ENCODE results near the gene KDM4B.

Gene KDM4B

GRCh38 chr19:5066768-5067167 lies 97.9 kb downstream of the KDM4B start:
- H3K36me3 ChIP-seq (ENCODE audit: control insufficient read depth in 1 of 2, insufficient read depth in 2 of 2, low read length in 2 of 2): peaks cover 8 to 24% of the 10 kb centered on the region in 2 donors
- no peak overlapping the region for H3K4me3 ChIP-seq (ENCODE audit: low read depth in 1 of 2, low read length in 2 of 2)
- no peaks in the 10 kb centered on the region for H3K27me3 ChIP-seq (ENCODE audit: control insufficient read depth in 1 of 2, insufficient read depth in 2 of 2, low read length in 2 of 2)
- no peak overlapping the region for H3K9ac ChIP-seq (ENCODE audit: low read depth in 1 of 2, low read length in 2 of 2)
- H3K27ac ChIP-seq (ENCODE audit: low read depth, low read length): no peak overlapping the region
- H3K4me1 ChIP-seq (ENCODE audit: control insufficient read depth in 1 of 2, insufficient read depth in 2 of 2, low read length in 2 of 2): peaks cover 8 to 9% of the 10 kb centered on the region in 2 donors
- H3K9me3 ChIP-seq (ENCODE audit: control insufficient read depth in 1 of 2, low read length in 2 of 2): peaks cover 6 to 9% of the 10 kb centered on the region in 2 donors

GRCh38 chr19:5067678-5068077 lies 98.8 kb downstream of the KDM4B start:
- peaks cover 7 to 22% of the 10 kb centered on the region in 2 donors for H3K36me3 ChIP-seq (ENCODE audit: control insufficient read depth in 1 of 2, insufficient read depth in 2 of 2, low read length in 2 of 2)
- peaks cover 8 to 9% of the 10 kb centered on the region in 2 donors for H3K4me1 ChIP-seq (ENCODE audit: control insufficient read depth in 1 of 2, insufficient read depth in 2 of 2, low read length in 2 of 2)
- no peak overlapping the region for H3K4me3 ChIP-seq (ENCODE audit: low read depth in 1 of 2, low read length in 2 of 2)
- no peaks in the 10 kb centered on the region for H3K27me3 ChIP-seq (ENCODE audit: control insufficient read depth in 1 of 2, insufficient read depth in 2 of 2, low read length in 2 of 2)
- no peak overlapping the region for H3K9ac ChIP-seq (ENCODE audit: low read depth in 1 of 2, low read length in 2 of 2)
- H3K27ac ChIP-seq (ENCODE audit: low read depth, low read length): no peak overlapping the region
- peaks cover 0 to 5% of the 10 kb centered on the region in 2 donors for H3K9me3 ChIP-seq (ENCODE audit: control insufficient read depth in 1 of 2, low read length in 2 of 2)

- Histone ChIP-seq H3K27ac (ENCODE audit: low read depth, low read length) (no peak overlapping the region), H3K9me3 (ENCODE audit: control insufficient read depth in 1 of 2, low read length in 2 of 2) (no peaks in the 10 kb centered on the region), H3K4me1 (ENCODE audit: control insufficient read depth in 1 of 2, insufficient read depth in 2 of 2, low read length in 2 of 2) (peaks cover 8 to 9% of the 10 kb centered on the region in 2 donors), H3K4me3 (ENCODE audit: low read depth in 1 of 2, low read length in 2 of 2) (no peak overlapping the region), H3K36me3 (ENCODE audit: control insufficient read depth in 1 of 2, insufficient read depth in 2 of 2, low read length in 2 of 2) (peaks cover 4 to 25% of the 10 kb centered on the region in 2 donors), H3K27me3 (ENCODE audit: control insufficient read depth in 1 of 2, insufficient read depth in 2 of 2, low read length in 2 of 2) (no peaks in the 10 kb centered on the region), H3K9ac (ENCODE audit: low read depth in 1 of 2, low read length in 2 of 2) (no peak overlapping the region)
These were observed 99.5 kb downstream of the KDM4B start for GRCh38 chr19:5068233-5069072.

GRCh38 chr19:5070331-5070730 lies 101.4 kb downstream of the KDM4B start:
- Histone ChIP-seq H3K4me3 (ENCODE audit: low read depth in 1 of 2, low read length in 2 of 2) (no peak overlapping the region), H3K4me1 (ENCODE audit: control insufficient read depth in 1 of 2, insufficient read depth in 2 of 2, low read length in 2 of 2) (peaks cover 8 to 9% of the 10 kb centered on the region in 2 donors), H3K27ac (ENCODE audit: low read depth, low read length) (no peak overlapping the region), H3K27me3 (ENCODE audit: control insufficient read depth in 1 of 2, insufficient read depth in 2 of 2, low read length in 2 of 2) (no peaks in the 10 kb centered on the region), H3K36me3 (ENCODE audit: control insufficient read depth in 1 of 2, insufficient read depth in 2 of 2, low read length in 2 of 2) (peaks cover 4 to 21% of the 10 kb centered on the region in 2 donors), H3K9me3 (ENCODE audit: control insufficient read depth in 1 of 2, low read length in 2 of 2) (no peaks in the 10 kb centered on the region), H3K9ac (ENCODE audit: low read depth in 1 of 2, low read length in 2 of 2) (no peak overlapping the region)

- H3K4me3 ChIP-seq (ENCODE audit: low read depth in 1 of 2, low read length in 2 of 2): no peak overlapping the region
- H3K27me3 ChIP-seq (ENCODE audit: control insufficient read depth in 1 of 2, insufficient read depth in 2 of 2, low read length in 2 of 2): no peaks in the 10 kb centered on the region
- H3K36me3 ChIP-seq (ENCODE audit: control insufficient read depth in 1 of 2, insufficient read depth in 2 of 2, low read length in 2 of 2): peaks cover 4 to 19% of the 10 kb centered on the region in 2 donors
- H3K9ac ChIP-seq (ENCODE audit: low read depth in 1 of 2, low read length in 2 of 2): no peak overlapping the region
- H3K4me1 ChIP-seq (ENCODE audit: control insufficient read depth in 1 of 2, insufficient read depth in 2 of 2, low read length in 2 of 2): peaks cover 8 to 9% of the 10 kb centered on the region in 2 donors
- H3K9me3 ChIP-seq (ENCODE audit: control insufficient read depth in 1 of 2, low read length in 2 of 2): no peaks in the 10 kb centered on the region
- H3K27ac ChIP-seq (ENCODE audit: low read depth, low read length): no peak overlapping the region
These were observed 102.0 kb downstream of the KDM4B start for GRCh38 chr19:5070930-5071329.

GRCh38 chr19:5071579-5071978 lies 102.7 kb downstream of the KDM4B start:
- no peaks in the 10 kb centered on the region for H3K27me3 ChIP-seq (ENCODE audit: control insufficient read depth in 1 of 2, insufficient read depth in 2 of 2, low read length in 2 of 2)
- H3K27ac ChIP-seq (ENCODE audit: low read depth, low read length): no peak overlapping the region
- no peak overlapping the region for H3K4me3 ChIP-seq (ENCODE audit: low read depth in 1 of 2, low read length in 2 of 2)
- peaks cover 4 to 18% of the 10 kb centered on the region in 2 donors for H3K36me3 ChIP-seq (ENCODE audit: control insufficient read depth in 1 of 2, insufficient read depth in 2 of 2, low read length in 2 of 2)
- H3K9me3 ChIP-seq (ENCODE audit: control insufficient read depth in 1 of 2, low read length in 2 of 2): no peaks in the 10 kb centered on the region
- no peak overlapping the region for H3K9ac ChIP-seq (ENCODE audit: low read depth in 1 of 2, low read length in 2 of 2)
- H3K4me1 ChIP-seq (ENCODE audit: control insufficient read depth in 1 of 2, insufficient read depth in 2 of 2, low read length in 2 of 2): peaks cover 8 to 9% of the 10 kb centered on the region in 2 donors

- Histone ChIP-seq H3K9ac (ENCODE audit: low read depth in 1 of 2, low read length in 2 of 2) (no peak overlapping the region), H3K4me1 (ENCODE audit: control insufficient read depth in 1 of 2, insufficient read depth in 2 of 2, low read length in 2 of 2) (peaks cover 8 to 9% of the 10 kb centered on the region in 2 donors), H3K36me3 (ENCODE audit: control insufficient read depth in 1 of 2, insufficient read depth in 2 of 2, low read length in 2 of 2) (peaks cover 4 to 18% of the 10 kb centered on the region in 2 donors), H3K4me3 (ENCODE audit: low read depth in 1 of 2, low read length in 2 of 2) (no peak overlapping the region), H3K27me3 (ENCODE audit: control insufficient read depth in 1 of 2, insufficient read depth in 2 of 2, low read length in 2 of 2) (no peaks in the 10 kb centered on the region), H3K27ac (ENCODE audit: low read depth, low read length) (no peak overlapping the region), H3K9me3 (ENCODE audit: control insufficient read depth in 1 of 2, low read length in 2 of 2) (no peaks in the 10 kb centered on the region)
These were observed 103.2 kb downstream of the KDM4B start for GRCh38 chr19:5072115-5072514.

- Histone ChIP-seq H3K36me3 (ENCODE audit: control insufficient read depth in 1 of 2, insufficient read depth in 2 of 2, low read length in 2 of 2) (peaks cover 10 to 27% of the 10 kb centered on the region in 2 donors), H3K9ac (ENCODE audit: low read depth in 1 of 2, low read length in 2 of 2) (no peak overlapping the region), H3K4me3 (ENCODE audit: low read depth in 1 of 2, low read length in 2 of 2) (no peak overlapping the region), H3K27me3 (ENCODE audit: control insufficient read depth in 1 of 2, insufficient read depth in 2 of 2, low read length in 2 of 2) (no peaks in the 10 kb centered on the region), H3K27ac (ENCODE audit: low read depth, low read length) (no peak overlapping the region), H3K4me1 (ENCODE audit: control insufficient read depth in 1 of 2, insufficient read depth in 2 of 2, low read length in 2 of 2) (peaks cover under 1 to 4% of the 10 kb centered on the region in 2 donors), H3K9me3 (ENCODE audit: control insufficient read depth in 1 of 2, low read length in 2 of 2) (no peaks in the 10 kb centered on the region)
These were observed 104.4 kb downstream of the KDM4B start for GRCh38 chr19:5073153-5073844.

- peaks cover 11 to 36% of the 10 kb centered on the region in 2 donors for H3K36me3 ChIP-seq (ENCODE audit: control insufficient read depth in 1 of 2, insufficient read depth in 2 of 2, low read length in 2 of 2)
- H3K4me1 ChIP-seq (ENCODE audit: control insufficient read depth in 1 of 2, insufficient read depth in 2 of 2, low read length in 2 of 2): no peaks in the 10 kb centered on the region
- no peak overlapping the region for H3K27ac ChIP-seq (ENCODE audit: low read depth, low read length)
- no peak overlapping the region for H3K4me3 ChIP-seq (ENCODE audit: low read depth in 1 of 2, low read length in 2 of 2)
- no peaks in the 10 kb centered on the region for H3K9me3 ChIP-seq (ENCODE audit: control insufficient read depth in 1 of 2, low read length in 2 of 2)
- no peaks in the 10 kb centered on the region for H3K27me3 ChIP-seq (ENCODE audit: control insufficient read depth in 1 of 2, insufficient read depth in 2 of 2, low read length in 2 of 2)
- H3K9ac ChIP-seq (ENCODE audit: low read depth in 1 of 2, low read length in 2 of 2): no peak overlapping the region
These were observed 105.5 kb downstream of the KDM4B start for GRCh38 chr19:5074407-5074806.

- Histone ChIP-seq H3K27me3 (ENCODE audit: control insufficient read depth in 1 of 2, insufficient read depth in 2 of 2, low read length in 2 of 2) (no peaks in the 10 kb centered on the region), H3K27ac (ENCODE audit: low read depth, low read length) (no peak overlapping the region), H3K36me3 (ENCODE audit: control insufficient read depth in 1 of 2, insufficient read depth in 2 of 2, low read length in 2 of 2) (peaks cover 13 to 38% of the 10 kb centered on the region in 2 donors), H3K4me1 (ENCODE audit: control insufficient read depth in 1 of 2, insufficient read depth in 2 of 2, low read length in 2 of 2) (no peaks in the 10 kb centered on the region), H3K9ac (ENCODE audit: low read depth in 1 of 2, low read length in 2 of 2) (no peak overlapping the region), H3K9me3 (ENCODE audit: control insufficient read depth in 1 of 2, low read length in 2 of 2) (no peaks in the 10 kb centered on the region), H3K4me3 (ENCODE audit: low read depth in 1 of 2, low read length in 2 of 2) (no peak overlapping the region)
These were observed 106.0 kb downstream of the KDM4B start for GRCh38 chr19:5074830-5075394.

Measured in duodenal mucosa (tissue), 2 donors.